Left lung (tissue), 10 donors: ENCODE results near the gene SYT1. TPM values are rescaled to one million over a fixed set of nuclear protein-coding genes. Genes with fewer than 3 reads are reported as not detected.
A peak's percentile ranks its signal among the peaks of the same experiment; 100 is the strongest.

Experiments used
- ATAC-seq: fragments of 200-7000 bp; cut with Tn5 transposase; one replicate; pipeline ENCODE4 v1.9.1; 2020; ENCODE audit warnings: moderate library complexity
- DNase-seq, 4 donors: peaks; one replicate each; pipeline ENCODE4 v3.0.0-alpha.2; 2013 to 2020
- H3K27ac ChIP-seq, 2 donors: fragments of 200-600 bp; sonication (generic) in 1 of 2; one replicate each; pipeline versions ENCODE4 v1.5.0 to v1.8.0; 2020 to 2021
- H3K27me3 ChIP-seq, 2 donors: fragments of 200-600 bp; sonication (generic) in 1 of 2; one replicate each; pipeline versions ENCODE4 v1.5.0 to v1.8.0; 2020 to 2021
- H3K36me3 ChIP-seq, 2 donors: fragments of 200-600 bp; sonication (generic) in 1 of 2; one replicate each; pipeline versions ENCODE4 v1.5.0 to v1.8.0; 2020 to 2021
- H3K4me1 ChIP-seq, 2 donors: fragments of 200-600 bp; one replicate each; pipeline ENCODE4 v1.8.0; 2021
- H3K4me3 ChIP-seq, 2 donors: fragments of 200-600 bp; sonication (generic) in 1 of 2; one replicate each; pipeline versions ENCODE4 v1.5.0 to v1.8.0; 2020 to 2021; ENCODE audit warnings: mild to moderate bottlenecking in 1 of 2
- H3K9me3 ChIP-seq, 2 donors: fragments of 200-600 bp; sonication (generic) in 1 of 2; one replicate each; pipeline versions ENCODE4 v1.5.0 to v1.8.0; 2020 to 2021
- CTCF ChIP-seq, 2 donors: fragments of 200-600 bp; sonication (generic) in 1 of 2; IDR thresholded peaks; one replicate each; pipeline versions ENCODE4 v1.5.0 to v1.8.0; 2021; ENCODE audit warnings: antibody characterized with exemption in 2 of 2
- intact Hi-C, 2 donors: fragments of 100-400 bp; cut with DNase I; formaldehyde crosslinking; loops; one replicate each; pipeline versions ENCODE4 v1.11.2 to v1.14.2; 2022
- polyA plus RNA-seq, 6 donors: library from polyadenylated mRNA; unstranded; fragments of 120-200 nt; gene quantifications; one replicate each; pipeline ENCODE4 v1.2.1, GENCODE V29; 2013; ENCODE audit not compliant: insufficient read length in 6 of 6
- total RNA-seq, 2 donors: library from RNA; stranded (reverse); fragmentation: NEBNext Ultra II Directional; extraction: Animal tissue kit (Norgen Biotek cat#: 25700); gene quantifications; one replicate each; pipeline ENCODE4 v1.2.1, GENCODE V29; 2021
- donor health status: DM: no; HTN: yes; CAD: no.
- donor health status: DM: no; HTN: no; CAD: no.

Gene SYT1
- total and polyA plus RNA-seq, 8 donors = 1.5 to 6.9 (median 4.8) TPM

- intact Hi-C loops = no loop called here
- DNase-seq = peak in 1 of 4 donors; percentile 44
- Histone ChIP-seq H3K4me3 (no peak overlapping the region), H3K27ac (no peak overlapping the region), H3K36me3 (no peaks in the 10 kb centered on the region), H3K4me1 (no peaks in the 10 kb centered on the region), H3K27me3 (no peaks in the 10 kb centered on the region), H3K9me3 (no peaks in the 10 kb centered on the region)
- ATAC-seq = peak; percentile 89
- TF ChIP-seq CTCF (IDR thresholded peaks at IDR 0.05) = no peak
Measured at GRCh38 chr12:78916845-78917480, 52.4 kb downstream of the SYT1 start.

DNA sequence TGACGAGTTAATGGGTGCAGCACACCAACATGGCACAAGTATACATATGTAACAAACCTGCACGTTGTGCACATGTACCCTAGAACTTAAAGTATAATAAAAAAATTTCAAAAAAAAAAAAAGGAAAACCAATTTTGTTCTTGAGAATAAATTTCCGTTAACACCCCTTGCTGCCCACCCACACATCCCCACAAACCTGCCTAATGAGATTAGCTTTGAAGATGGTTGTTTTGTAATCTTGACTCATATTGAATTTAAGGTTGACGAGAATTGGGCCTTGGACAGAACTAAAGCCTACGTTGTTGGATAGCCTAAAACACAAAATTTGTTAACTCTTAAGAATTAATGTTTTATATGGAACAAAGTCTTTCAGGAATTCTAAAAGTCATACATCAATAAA, 52.9 kb downstream of the SYT1 start:
- Histone ChIP-seq H3K27me3 (no peaks in the 10 kb centered on the region), H3K27ac (no peak overlapping the region), H3K4me3 (no peak overlapping the region), H3K36me3 (no peaks in the 10 kb centered on the region), H3K4me1 (no peaks in the 10 kb centered on the region), H3K9me3 (no peaks in the 10 kb centered on the region)
- no peak for DNase-seq
- TF ChIP-seq CTCF (IDR thresholded peaks at IDR 0.05) = no peak
- ATAC-seq = no peak
- intact Hi-C loops = no loop called here

DNA sequence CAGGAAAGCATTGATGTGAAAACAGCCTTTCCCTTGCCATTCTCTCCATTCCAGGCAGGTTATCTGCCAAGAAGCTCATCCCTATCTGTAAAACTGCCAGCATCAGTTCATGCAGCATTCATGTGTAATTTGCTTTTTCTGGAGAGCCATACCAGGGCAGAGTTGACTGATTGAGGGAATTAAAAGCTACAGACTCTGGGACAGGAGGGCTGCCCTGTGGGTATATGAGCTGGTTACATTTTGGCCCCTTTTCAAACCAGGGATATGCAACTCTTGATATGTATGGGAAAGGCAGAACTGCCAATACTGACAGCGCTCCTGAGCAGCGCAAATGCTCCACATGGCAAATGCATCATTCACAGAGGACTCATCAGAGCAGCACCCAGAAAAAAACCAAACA, 53.7 kb downstream of the SYT1 start:
- H3K27ac ChIP-seq = no peak overlapping the region
- intact Hi-C loops = no loop called here
- DNase-seq = no peak
- no peaks in the 10 kb centered on the region for H3K36me3 ChIP-seq
- no peak for ATAC-seq
- no peaks in the 10 kb centered on the region for H3K4me1 ChIP-seq
- no peaks in the 10 kb centered on the region for H3K27me3 ChIP-seq
- H3K9me3 ChIP-seq = no peaks in the 10 kb centered on the region
- H3K4me3 ChIP-seq = no peak overlapping the region
- TF ChIP-seq CTCF (IDR thresholded peaks at IDR 0.05) = no peak

DNA sequence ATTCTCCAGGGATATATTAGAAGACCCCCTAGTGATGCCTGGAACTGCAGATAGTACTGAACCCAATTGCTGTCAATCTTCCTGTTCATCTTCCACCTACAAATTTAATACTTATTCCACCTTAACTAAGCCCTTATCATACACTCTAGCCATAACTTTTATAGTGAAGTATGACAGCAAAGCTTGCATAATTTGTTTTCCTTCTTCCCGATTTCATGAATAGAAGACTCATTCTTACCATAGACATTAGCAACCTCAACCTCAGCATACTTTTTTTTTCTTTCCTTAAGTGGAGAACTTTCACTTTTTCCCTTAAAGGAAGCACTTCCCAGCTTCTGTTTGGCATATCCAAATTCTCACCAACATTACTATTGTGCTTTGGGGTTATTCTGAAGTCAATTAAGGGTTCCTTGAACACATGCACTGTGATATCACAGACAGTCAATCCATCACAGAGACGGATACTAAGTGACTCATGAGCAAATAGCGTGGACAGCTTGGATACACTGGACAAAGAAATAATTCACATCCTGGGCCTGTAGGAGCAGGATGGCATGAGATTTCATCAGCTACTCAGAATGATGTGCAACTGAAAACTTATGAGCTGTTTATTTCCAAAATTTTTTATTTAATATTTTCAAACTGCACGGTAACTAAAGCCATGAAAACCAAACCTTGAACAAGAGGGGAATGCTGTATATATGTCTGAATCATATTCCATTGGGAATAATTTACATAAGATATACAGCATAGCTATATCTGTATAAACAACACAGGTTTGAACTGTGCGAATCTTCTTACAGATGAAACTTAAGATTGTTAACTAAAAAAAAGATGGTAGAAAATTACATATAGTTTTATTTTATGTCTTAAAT, 63.9 kb downstream of the SYT1 start:
- DNase-seq (no peak), ATAC-seq (no peak)
- Histone ChIP-seq H3K27me3 (no peaks in the 10 kb centered on the region), H3K36me3 (no peaks in the 10 kb centered on the region), H3K4me1 (no peaks in the 10 kb centered on the region), H3K27ac (no peak overlapping the region), H3K9me3 (no peaks in the 10 kb centered on the region), H3K4me3 (no peak overlapping the region)
- no peak for TF ChIP-seq CTCF (IDR thresholded peaks at IDR 0.05)
- intact Hi-C loops = no loop called here

- Histone ChIP-seq H3K4me1 (no peaks in the 10 kb centered on the region), H3K36me3 (no peaks in the 10 kb centered on the region), H3K4me3 (no peak overlapping the region), H3K9me3 (no peaks in the 10 kb centered on the region), H3K27ac (no peak overlapping the region), H3K27me3 (no peaks in the 10 kb centered on the region)
- intact Hi-C loops = no loop called here
- ATAC-seq = no peak
- TF ChIP-seq CTCF (IDR thresholded peaks at IDR 0.05) = no peak
- DNase-seq = no peak
Measured at GRCh38 chr12:78929075-78929418, 64.5 kb downstream of the SYT1 start.
